Measurements from ENCODE around the gene NDC80.

The NDC80 gene

GRCh38 chr18:2559249-2559648 lies 12.1 kb upstream of the NDC80 start:
- no peak for DNase-seq (ENCODE audit: low spot score)

GRCh38 chr18:2564373-2564772 lies 7.0 kb upstream of the NDC80 start:
- no peak for DNase-seq (ENCODE audit: low spot score)

- no peak for DNase-seq (ENCODE audit: low spot score)
These were observed 3.2 kb upstream of the NDC80 start for GRCh38 chr18:2568129-2568528.

GRCh38 chr18:2568605-2569004 lies 2.8 kb upstream of the NDC80 start:
- DNase-seq (ENCODE audit: low spot score) = no peak

- DNase-seq (ENCODE audit: low spot score) = no peak
These were observed 1.8 kb upstream of the NDC80 start for GRCh38 chr18:2569338-2570207.

- peak; percentile 83 for DNase-seq (ENCODE audit: low spot score)
These were observed 571 bp upstream of the NDC80 start for GRCh38 chr18:2570772-2571199.

GRCh38 chr18:2572171-2572569 lies 813 bp downstream of the NDC80 start:
- no peak for DNase-seq (ENCODE audit: low spot score)

- no peak for DNase-seq (ENCODE audit: low spot score)
These were observed 1.5 kb downstream of the NDC80 start for GRCh38 chr18:2572892-2573291.

- no peak for DNase-seq (ENCODE audit: low spot score)
These were observed 2.1 kb downstream of the NDC80 start for GRCh38 chr18:2573408-2573807.

GRCh38 chr18:2587788-2588187 lies 16.4 kb downstream of the NDC80 start:
- no peak for DNase-seq (ENCODE audit: low spot score)

GRCh38 chr18:2588666-2589344 lies 17.4 kb downstream of the NDC80 start:
- no peak for DNase-seq (ENCODE audit: low spot score)

- DNase-seq (ENCODE audit: low spot score) = no peak
These were observed 18.1 kb downstream of the NDC80 start for GRCh38 chr18:2589345-2590068.

GRCh38 chr18:2590303-2590702 lies 18.9 kb downstream of the NDC80 start:
- DNase-seq (ENCODE audit: low spot score) = no peak

GRCh38 chr18:2597639-2598038 lies 26.3 kb downstream of the NDC80 start:
- no peak for DNase-seq (ENCODE audit: low spot score)

GRCh38 chr18:2602844-2603243 lies 31.5 kb downstream of the NDC80 start:
- DNase-seq (ENCODE audit: low spot score) = no peak

- no peak for DNase-seq (ENCODE audit: low spot score)
These were observed 35.0 kb downstream of the NDC80 start for GRCh38 chr18:2606335-2606734.

- DNase-seq (ENCODE audit: low spot score) = no peak
These were observed 38.2 kb downstream of the NDC80 start for GRCh38 chr18:2609604-2610003.

GRCh38 chr18:2610549-2610948 lies 39.2 kb downstream of the NDC80 start:
- DNase-seq (ENCODE audit: low spot score) = no peak

- DNase-seq (ENCODE audit: low spot score) = no peak
These were observed 41.6 kb downstream of the NDC80 start for GRCh38 chr18:2612996-2613395.

- DNase-seq (ENCODE audit: low spot score) = no peak
These were observed 46.1 kb downstream of the NDC80 start for GRCh38 chr18:2617401-2617998.

- no peak for DNase-seq (ENCODE audit: low spot score)
These were observed 46.7 kb downstream of the NDC80 start for GRCh38 chr18:2618009-2618408.

- DNase-seq (ENCODE audit: low spot score) = no peak
These were observed 53.9 kb downstream of the NDC80 start for GRCh38 chr18:2625217-2625616.
